GM12874 (cell line): Measurements from ENCODE around the gene NELL2.
A peak's percentile ranks its signal among the peaks of the same experiment; 100 is the strongest.

ENCODE experiments used
- TF ChIP-seq, protein P1 (sequence below): IDR thresholded peaks from 2 replicates; pipeline ENCODE4 v1.5.1; 2011; ENCODE audit warnings: low read depth, mild to moderate bottlenecking, control low read depth, low read length, moderate library complexity; ENCODE audit not compliant: insufficient read depth

Gene NELL2

DNA sequence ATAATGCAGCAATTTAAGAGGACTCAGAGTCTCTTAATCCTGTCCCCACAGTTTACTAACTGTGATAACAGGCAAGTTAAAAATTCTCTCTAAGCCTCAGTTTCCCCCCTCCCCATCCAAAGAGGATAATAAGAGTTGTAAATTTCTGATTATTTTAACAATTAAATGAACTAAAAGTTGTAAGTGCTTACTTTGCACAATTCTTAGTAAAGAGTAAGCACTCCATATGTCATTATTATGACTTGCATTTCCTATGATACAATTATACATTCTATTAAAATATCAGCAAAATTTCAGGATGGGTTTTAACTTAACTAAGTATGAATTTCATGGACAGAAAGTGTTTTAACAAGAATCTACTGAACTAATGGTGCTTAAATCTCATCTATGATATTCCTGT is 80.1 kb downstream of the NELL2 start:
- TF ChIP-seq, protein P1, sequence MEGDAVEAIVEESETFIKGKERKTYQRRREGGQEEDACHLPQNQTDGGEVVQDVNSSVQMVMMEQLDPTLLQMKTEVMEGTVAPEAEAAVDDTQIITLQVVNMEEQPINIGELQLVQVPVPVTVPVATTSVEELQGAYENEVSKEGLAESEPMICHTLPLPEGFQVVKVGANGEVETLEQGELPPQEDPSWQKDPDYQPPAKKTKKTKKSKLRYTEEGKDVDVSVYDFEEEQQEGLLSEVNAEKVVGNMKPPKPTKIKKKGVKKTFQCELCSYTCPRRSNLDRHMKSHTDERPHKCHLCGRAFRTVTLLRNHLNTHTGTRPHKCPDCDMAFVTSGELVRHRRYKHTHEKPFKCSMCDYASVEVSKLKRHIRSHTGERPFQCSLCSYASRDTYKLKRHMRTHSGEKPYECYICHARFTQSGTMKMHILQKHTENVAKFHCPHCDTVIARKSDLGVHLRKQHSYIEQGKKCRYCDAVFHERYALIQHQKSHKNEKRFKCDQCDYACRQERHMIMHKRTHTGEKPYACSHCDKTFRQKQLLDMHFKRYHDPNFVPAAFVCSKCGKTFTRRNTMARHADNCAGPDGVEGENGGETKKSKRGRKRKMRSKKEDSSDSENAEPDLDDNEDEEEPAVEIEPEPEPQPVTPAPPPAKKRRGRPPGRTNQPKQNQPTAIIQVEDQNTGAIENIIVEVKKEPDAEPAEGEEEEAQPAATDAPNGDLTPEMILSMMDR, result no peak

DNA sequence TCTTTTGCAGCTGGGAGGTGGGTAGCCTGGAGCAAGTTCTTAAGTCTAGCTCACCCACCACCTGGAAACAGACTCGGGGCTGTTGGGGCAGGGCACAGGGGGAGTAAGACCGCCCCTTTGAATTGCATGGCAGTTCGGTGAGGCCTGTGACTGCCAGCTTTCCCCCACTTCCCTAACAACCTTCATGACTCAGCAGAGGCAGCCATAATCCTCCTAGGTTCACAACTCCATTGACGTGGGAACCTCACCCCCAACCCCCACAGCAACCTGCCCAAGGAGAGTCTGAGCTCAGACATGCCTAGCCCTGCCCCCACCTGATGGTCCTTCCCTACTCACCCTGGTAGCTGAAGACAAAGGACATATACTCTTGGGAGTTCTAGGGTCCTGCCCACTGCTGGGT is 87.4 kb downstream of the NELL2 start:
- TF ChIP-seq, protein P1, result no peak

DNA sequence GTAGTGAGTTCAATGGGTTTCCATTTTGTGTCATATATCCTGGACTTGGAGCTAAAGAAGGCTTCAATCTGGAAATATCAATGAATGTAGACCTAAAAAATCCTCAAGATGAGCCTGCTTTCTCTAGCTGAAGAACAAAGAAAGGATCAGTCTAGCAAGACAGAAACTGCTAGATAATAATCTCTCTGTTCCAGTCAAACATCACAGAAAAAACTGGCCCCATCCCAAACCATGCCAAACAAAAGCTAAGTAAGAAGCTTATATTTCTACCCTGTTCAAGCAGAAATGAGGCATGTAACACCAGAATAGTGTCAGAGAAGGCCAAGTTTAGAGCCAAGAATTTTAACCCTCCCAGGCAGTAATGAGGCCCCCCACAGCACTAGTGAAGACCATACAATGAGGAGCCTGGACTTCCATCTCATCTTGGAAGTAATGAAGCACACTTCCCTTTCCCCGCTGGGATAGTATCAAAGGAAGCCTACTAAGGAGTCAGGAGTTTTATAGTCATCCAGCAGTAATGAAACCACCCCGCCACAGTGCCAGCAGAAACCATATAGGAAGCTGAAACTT is 95.8 kb downstream of the NELL2 start:
- TF ChIP-seq, protein P1, result no peak

DNA sequence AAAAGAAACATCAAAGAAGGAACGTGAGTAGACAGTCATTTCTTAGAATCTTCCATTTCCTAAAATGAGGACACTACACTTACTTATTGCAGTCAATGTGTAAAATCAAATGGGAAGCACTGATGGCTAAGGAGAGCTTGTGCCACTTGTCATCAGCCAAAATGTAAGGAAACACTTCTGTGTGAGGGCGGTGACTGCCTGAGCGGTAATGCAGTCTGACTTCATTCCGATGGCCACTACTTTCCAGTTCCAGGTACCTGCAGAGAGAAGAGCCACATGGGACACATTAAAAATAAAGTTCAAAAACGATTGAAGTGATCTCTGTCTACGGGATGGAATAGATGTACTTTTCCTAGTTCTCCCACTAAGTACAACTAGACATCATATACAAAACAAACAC is 96.3 kb downstream of the NELL2 start:
- TF ChIP-seq, protein P1, result no peak

DNA sequence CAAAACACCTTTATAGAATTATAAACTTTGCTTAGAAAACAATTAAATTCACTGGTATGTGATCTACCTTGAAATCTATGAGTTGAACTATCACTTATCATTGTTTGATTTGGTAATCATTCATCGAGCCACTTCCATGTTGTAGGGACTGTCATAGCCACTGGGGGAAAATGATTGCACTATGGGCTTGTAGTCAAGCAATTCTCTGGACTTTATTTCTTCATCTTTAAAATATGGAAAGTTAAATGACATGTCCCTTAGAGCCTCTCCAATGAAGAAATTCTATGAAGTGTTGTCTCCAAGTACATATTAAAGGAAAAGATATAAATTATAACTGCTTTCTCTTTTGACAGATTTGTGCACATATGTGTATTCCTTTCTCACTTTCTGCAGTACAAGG is 97.3 kb downstream of the NELL2 start:
- TF ChIP-seq, protein P1, result no peak

DNA sequence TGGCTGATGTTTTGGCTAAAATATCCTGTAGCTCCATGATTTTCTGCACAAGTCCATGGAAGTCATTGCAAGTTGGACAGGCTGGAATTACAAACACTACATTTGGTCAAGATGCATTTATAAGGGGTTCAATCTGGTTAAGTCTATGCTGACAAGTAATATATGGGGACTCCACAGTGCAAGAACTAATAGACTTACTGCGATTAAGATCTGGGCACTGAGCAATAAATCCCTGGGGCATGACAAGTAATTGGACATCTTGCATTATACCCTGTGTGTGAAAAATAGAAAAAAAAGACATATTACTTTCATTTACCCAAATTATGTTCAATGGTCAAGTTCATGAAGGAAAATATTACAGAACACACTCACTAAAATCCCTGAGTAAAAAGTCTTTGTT is 99.1 kb downstream of the NELL2 start:
- TF ChIP-seq, protein P1, result no peak

DNA sequence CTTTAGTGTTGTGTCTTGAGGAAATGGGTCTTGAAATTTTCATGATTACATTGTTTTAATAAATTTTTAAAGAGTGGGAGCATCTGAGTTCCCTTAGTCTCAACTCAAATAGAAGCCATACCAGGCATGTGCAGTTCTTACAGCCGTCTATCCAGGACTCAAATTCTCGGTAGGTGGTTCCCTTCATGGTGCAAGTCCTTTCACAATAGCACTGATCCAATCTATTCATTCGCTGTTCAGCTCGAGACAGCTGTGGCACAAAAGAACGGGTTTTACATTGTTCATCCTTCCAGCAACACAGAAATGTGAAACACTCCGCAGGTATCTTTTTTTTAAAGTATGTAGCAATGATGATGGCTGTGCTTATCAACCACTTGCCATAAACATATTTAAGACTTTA is 100.2 kb downstream of the NELL2 start:
- TF ChIP-seq, protein P1, result no peak

DNA sequence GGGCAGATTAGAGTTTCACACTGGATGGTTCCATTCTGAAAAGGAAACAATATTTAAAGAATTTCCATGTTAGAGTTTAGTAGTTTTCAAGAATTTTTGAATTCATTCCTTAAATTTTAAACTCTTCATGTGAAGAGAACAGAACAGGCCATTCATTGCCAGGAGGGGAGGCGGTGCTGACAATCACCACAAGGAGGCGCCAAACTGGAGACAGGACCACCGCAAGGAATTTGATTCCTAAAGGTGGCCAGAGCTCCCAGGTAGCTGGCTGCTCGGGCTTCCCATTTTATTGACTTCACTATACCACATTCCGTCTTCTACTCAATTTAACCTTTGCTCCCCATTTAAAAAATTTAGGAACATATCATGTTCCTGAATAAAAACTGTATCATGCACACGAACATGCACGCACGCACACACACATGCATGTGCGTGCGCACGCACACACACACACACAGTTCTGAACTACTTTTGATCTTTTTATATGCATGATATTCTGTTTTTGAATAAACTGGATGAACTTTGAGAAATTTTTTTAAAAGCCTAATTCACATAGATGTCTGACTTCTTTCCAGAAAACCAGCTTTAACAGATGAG is 101.2 kb downstream of the NELL2 start:
- TF ChIP-seq, protein P1, result peak; percentile 86
